Brain microvascular endothelial cell (primary cell): Measurements from ENCODE around the gene KIF2A.

Source experiments
- DNase-seq: peaks from one replicate; pipeline ENCODE4 v3.0.0-alpha.2; 2020
- H3K27ac ChIP-seq: fragments of 250-450 bp; sonication (Bioruptor Pico); 2 replicates; pipeline ENCODE4 v1.5.1; 2020; ENCODE audit warnings: mild to moderate bottlenecking, moderate library complexity
- H3K27me3 ChIP-seq: fragments of 250-450 bp; sonication (Bioruptor Pico); replicated peaks from 2 replicates; pipeline ENCODE4 v1.5.1; 2020; ENCODE audit warnings: mild to moderate bottlenecking
- H3K36me3 ChIP-seq: fragments of 250-450 bp; sonication (Bioruptor Pico); replicated peaks from 2 replicates; pipeline ENCODE4 v1.5.1; 2020; ENCODE audit warnings: mild to moderate bottlenecking
- H3K4me3 ChIP-seq: 2 replicates; pipeline ENCODE4 v1.5.1; 2011; ENCODE audit warnings: low read depth, mild to moderate bottlenecking, control low read depth, low read length, moderate library complexity
- in situ Hi-C: cut with HindIII; loops from 2 replicates; pipeline ENCODE4 v1.10.0; 2017; ENCODE audit warnings: low sequenced_read_pairs, low pct_ligation_motif_present
- TF ChIP-seq, protein P1 (sequence below): IDR thresholded peaks from 2 replicates; pipeline ENCODE4 v1.5.1; 2011; ENCODE audit warnings: low read depth, mild to moderate bottlenecking, moderate library complexity, low read length, control low read depth, inconsistent platforms; ENCODE audit errors: missing control alignments

Gene KIF2A

DNA sequence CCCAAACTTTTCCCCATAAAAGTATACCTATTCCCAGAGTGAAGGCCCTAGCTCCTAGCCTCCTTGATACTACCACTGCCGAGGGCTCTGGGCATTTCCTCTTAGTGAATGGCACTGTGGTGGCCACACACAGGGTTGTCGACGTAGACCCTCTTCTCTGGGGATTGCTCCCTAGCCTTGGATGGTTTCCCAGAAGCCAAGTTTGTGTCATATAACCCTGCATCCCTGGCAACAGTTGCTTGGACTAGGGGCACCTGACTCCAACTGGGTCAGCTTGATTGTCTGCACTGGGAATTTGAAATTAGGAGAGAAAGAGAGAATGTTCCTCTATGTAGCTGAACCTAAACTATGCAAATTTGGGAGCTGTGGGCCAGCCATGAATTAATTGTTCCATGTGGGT, 32.3 kb upstream of the KIF2A start:
- H3K27me3 ChIP-seq: no peaks in the 10 kb centered on the region
- H3K36me3 ChIP-seq: no peaks in the 10 kb centered on the region
- H3K27ac ChIP-seq: no peak overlapping the region
- H3K4me3 ChIP-seq: no peak overlapping the region
- TF ChIP-seq, protein P1, sequence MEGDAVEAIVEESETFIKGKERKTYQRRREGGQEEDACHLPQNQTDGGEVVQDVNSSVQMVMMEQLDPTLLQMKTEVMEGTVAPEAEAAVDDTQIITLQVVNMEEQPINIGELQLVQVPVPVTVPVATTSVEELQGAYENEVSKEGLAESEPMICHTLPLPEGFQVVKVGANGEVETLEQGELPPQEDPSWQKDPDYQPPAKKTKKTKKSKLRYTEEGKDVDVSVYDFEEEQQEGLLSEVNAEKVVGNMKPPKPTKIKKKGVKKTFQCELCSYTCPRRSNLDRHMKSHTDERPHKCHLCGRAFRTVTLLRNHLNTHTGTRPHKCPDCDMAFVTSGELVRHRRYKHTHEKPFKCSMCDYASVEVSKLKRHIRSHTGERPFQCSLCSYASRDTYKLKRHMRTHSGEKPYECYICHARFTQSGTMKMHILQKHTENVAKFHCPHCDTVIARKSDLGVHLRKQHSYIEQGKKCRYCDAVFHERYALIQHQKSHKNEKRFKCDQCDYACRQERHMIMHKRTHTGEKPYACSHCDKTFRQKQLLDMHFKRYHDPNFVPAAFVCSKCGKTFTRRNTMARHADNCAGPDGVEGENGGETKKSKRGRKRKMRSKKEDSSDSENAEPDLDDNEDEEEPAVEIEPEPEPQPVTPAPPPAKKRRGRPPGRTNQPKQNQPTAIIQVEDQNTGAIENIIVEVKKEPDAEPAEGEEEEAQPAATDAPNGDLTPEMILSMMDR: no peak
- no peak for DNase-seq
- in situ Hi-C loops: no loop called here

DNA sequence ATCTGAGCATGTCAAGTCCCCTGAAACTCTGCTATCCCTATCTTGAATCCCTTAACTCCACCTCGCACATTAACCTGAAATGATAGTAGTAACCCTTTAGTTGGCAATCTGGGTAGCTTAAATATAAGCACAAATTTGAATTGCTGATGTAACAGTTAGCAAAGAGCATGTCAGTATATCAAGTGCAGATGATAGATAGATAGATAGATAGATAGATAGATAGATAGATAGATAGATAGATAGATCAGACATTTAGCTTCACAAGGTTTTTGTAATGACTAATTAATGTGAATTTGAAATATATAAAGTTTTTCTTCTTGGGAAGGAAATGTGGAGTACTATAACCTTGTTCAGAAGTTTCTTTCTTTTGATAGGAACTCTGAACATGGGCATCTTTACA, 30.4 kb upstream of the KIF2A start:
- in situ Hi-C loops: no loop called here
- no peak overlapping the region for H3K4me3 ChIP-seq
- DNase-seq: no peak
- no peaks in the 10 kb centered on the region for H3K36me3 ChIP-seq
- H3K27ac ChIP-seq: no peak overlapping the region
- TF ChIP-seq, protein P1: no peak
- no peaks in the 10 kb centered on the region for H3K27me3 ChIP-seq

DNA sequence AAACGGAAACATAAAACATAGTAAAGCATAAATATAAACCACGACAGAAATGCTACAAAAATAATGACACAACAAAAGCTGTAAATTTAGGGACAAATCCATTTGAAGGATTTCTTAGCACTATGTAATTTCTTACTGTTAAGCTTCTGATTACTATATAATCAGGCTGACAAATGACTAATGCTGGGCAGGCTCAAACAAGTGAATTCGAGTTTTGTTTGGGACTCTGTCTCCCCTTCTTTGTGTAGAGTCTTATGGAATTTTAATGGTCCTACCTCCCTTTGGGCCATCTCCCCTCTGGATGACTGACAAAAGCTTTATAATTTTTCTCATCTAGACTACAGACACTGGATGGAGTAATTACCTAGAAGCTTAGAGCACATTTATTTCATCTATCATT, 24.6 kb upstream of the KIF2A start:
- H3K36me3 ChIP-seq: no peaks in the 10 kb centered on the region
- no peak overlapping the region for H3K27ac ChIP-seq
- in situ Hi-C loops: no loop called here
- no peak for DNase-seq
- H3K27me3 ChIP-seq: no peaks in the 10 kb centered on the region
- TF ChIP-seq, protein P1: no peak
- no peak overlapping the region for H3K4me3 ChIP-seq

DNA sequence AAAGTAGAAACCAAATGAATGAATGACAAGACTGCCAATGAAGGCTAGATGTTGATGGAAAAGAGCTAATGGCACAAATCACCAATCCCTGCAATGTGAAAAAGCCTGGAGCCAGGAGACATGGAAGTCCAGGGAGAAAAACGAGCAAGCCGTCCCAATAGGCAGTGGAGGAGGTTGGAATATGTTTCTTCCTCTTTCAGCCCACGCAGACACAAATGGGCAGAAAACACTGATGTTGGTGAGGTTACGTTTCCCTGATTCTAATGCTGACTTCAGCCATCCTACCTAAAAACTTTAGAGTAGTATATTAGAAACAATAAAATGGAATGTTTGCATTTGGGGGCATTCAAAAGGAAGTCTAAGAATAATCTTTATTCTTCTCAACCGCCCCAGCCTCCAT, 23.9 kb upstream of the KIF2A start:
- H3K36me3 ChIP-seq: no peaks in the 10 kb centered on the region
- no peak overlapping the region for H3K27ac ChIP-seq
- no peak overlapping the region for H3K4me3 ChIP-seq
- H3K27me3 ChIP-seq: no peaks in the 10 kb centered on the region
- in situ Hi-C loops: no loop called here
- TF ChIP-seq, protein P1: no peak
- no peak for DNase-seq

DNA sequence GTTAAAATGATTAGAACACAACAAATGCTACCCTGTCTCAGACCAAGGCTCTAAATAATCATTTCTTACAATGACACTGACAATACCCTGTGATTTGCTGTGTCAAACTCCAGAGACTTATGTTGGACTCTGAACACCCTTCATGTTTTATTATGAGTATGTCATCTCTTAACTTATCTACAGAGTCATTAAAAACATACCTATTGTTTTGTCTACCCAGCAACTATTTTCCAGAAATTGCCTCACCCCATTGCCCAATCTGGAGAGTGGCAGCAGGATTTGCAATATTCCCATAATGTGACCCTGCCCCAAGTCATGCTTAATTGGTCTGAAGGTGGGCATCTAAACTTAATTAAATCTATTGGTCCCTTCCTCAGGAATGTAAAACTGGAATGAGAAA, 23.0 kb upstream of the KIF2A start:
- no peak for DNase-seq
- H3K4me3 ChIP-seq: no peak overlapping the region
- in situ Hi-C loops: no loop called here
- H3K27ac ChIP-seq: no peak overlapping the region
- no peaks in the 10 kb centered on the region for H3K27me3 ChIP-seq
- TF ChIP-seq, protein P1: no peak
- no peaks in the 10 kb centered on the region for H3K36me3 ChIP-seq

DNA sequence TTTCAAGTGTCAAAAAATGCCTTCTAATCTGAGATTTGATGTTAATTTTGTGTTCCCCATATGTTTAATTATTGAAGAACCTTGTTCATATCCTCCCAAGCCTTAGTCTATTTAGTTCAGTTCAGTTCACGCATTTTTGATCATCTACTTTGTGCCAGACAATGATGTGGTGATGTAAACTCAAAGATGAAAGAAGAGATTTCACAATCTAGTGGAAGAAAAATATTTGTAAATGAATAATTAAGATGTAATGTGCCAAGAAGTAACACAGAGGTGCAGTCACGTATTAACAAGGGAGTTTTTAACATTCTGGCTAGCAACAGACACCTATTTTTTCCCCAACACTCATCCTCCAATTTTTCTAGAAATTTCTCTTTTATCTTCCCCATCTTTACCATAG, 22.1 kb upstream of the KIF2A start:
- H3K36me3 ChIP-seq: no peaks in the 10 kb centered on the region
- in situ Hi-C loops: no loop called here
- H3K27ac ChIP-seq: no peak overlapping the region
- H3K4me3 ChIP-seq: no peak overlapping the region
- DNase-seq: no peak
- TF ChIP-seq, protein P1: no peak
- no peaks in the 10 kb centered on the region for H3K27me3 ChIP-seq
